Naive B cell (primary cell): ENCODE results near the gene C1QTNF9B. TPM values are rescaled to one million over a fixed set of nuclear protein-coding genes. Genes with fewer than 3 reads are reported as not detected.
"Not testable (repeated sequence)": the region's sequence is repeated elsewhere in the genome, so short reads cannot be mapped to it uniquely, and the experiment has no call there.

Source experiments
- ATAC-seq, 2 donors: fragments of 150-1000 bp; cut with Tn5 transposase; 2 replicates each; pipeline ENCODE4 v1.10.0; 2021; ENCODE audit warnings: low read depth in 2 of 2, mild to moderate bottlenecking in 2 of 2, moderate library complexity in 2 of 2
- DNase-seq: peaks from one replicate; pipeline ENCODE4 v3.0.0; 2022
- H3K27ac Mint-ChIP-seq, 6 donors: one replicate each; pipeline ENCODE4 v1.8.0; 2020 to 2022; ENCODE audit warnings: mild to moderate bottlenecking in 6 of 6, mixed read lengths in 6 of 6, moderate library complexity in 5 of 6, inconsistent platforms in 2 of 6
- H3K27me3 Mint-ChIP-seq, 3 donors: one replicate each; pipeline ENCODE4 v1.8.0; 2021 to 2022; ENCODE audit warnings: mixed read lengths in 3 of 3, mild to moderate bottlenecking in 1 of 3
- H3K36me3 Mint-ChIP-seq, 2 donors: one replicate each; pipeline ENCODE4 v1.8.0; 2020 to 2022; ENCODE audit warnings: mixed read lengths in 2 of 2, inconsistent platforms in 1 of 2, mild to moderate bottlenecking in 1 of 2
- H3K4me1 Mint-ChIP-seq, 3 donors: one replicate each; pipeline ENCODE4 v1.8.0; 2020 to 2022; ENCODE audit warnings: mixed read lengths in 3 of 3, inconsistent platforms in 1 of 3, mild to moderate bottlenecking in 1 of 3, moderate library complexity in 1 of 3
- H3K4me3 Mint-ChIP-seq, 8 donors: one replicate each; pipeline ENCODE4 v1.8.0; 2020 to 2022; ENCODE audit warnings: mild to moderate bottlenecking in 8 of 8, mixed read lengths in 8 of 8, moderate library complexity in 8 of 8, inconsistent platforms in 2 of 8
- H3K9me3 Mint-ChIP-seq, 7 donors: one replicate each; pipeline ENCODE4 v1.8.0; 2020 to 2022; ENCODE audit warnings: mixed read lengths in 7 of 7, mild to moderate bottlenecking in 5 of 7, inconsistent platforms in 2 of 7, moderate library complexity in 1 of 7
- polyA plus RNA-seq, 6 donors: library from polyadenylated mRNA; unstranded; fragments of 300-500 nt; fragmentation: Illumina TruSeq; gene quantifications; one replicate each; pipeline ENCODE4 v1.2.3, GENCODE V29; 2021; ENCODE audit warnings: low read depth in 6 of 6

C1QTNF9B gene
- 1 to 10 TPM in 1 of 6 donors, under 1 TPM in 1, not detected in 4; 0.36 to 2.1 TPM for polyA plus RNA-seq

DNA sequence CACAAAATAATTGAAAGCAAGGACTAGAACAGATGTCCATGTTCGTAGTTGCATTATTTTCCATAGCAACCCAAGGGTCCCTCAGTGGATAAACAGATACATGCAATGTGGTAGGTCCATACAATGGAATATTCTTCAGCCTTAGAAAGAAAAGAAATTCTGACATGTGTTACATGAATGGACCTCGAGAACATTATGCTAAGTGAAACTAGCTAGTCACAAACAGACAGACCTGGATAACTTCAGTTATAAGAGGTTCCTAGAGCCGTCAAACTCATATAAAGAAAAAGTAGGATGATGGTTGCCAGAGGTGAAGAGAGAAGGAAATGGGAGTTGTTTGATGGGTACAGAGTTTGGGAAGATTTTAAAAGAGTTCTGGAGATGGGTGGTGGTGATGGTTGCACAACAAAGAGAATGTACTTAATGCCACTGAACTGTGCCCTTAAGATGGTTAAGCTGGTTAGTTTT lies at the start of gene C1QTNF9B:
TSS of gene C1QTNF9B (minus strand) at position 51 of the 468 bp plus-strand sequence.
- H3K36me3 Mint-ChIP-seq, H3K27ac Mint-ChIP-seq, DNase-seq, ATAC-seq, H3K4me3 Mint-ChIP-seq, H3K9me3 Mint-ChIP-seq, H3K4me1 Mint-ChIP-seq: not testable (repeated sequence)
- H3K27me3 Mint-ChIP-seq, result peaks cover 16 to 36% (median 33%) of the 10 kb centered on the region in 3 donors

GRCh38 chr13:23946900-23947299 lies 49.6 kb upstream of the C1QTNF9B start:
- Mint-ChIP-seq H3K27ac (no peak overlapping the region), H3K4me1 (no peaks in the 10 kb centered on the region), H3K9me3 (no peaks in the 10 kb centered on the region), H3K4me3 (no peak overlapping the region), H3K27me3 (peaks cover 10 to 25% (median 25%) of the 10 kb centered on the region in 3 donors), H3K36me3 (no peaks in the 10 kb centered on the region)
- DNase-seq, result no peak
- ATAC-seq, result no peak

- H3K36me3 Mint-ChIP-seq, result no peaks in the 10 kb centered on the region
- DNase-seq (no peak), ATAC-seq (no peak)
- H3K9me3 Mint-ChIP-seq, result no peaks in the 10 kb centered on the region
- no peak overlapping the region for H3K27ac Mint-ChIP-seq
- no peaks in the 10 kb centered on the region for H3K4me1 Mint-ChIP-seq
- H3K27me3 Mint-ChIP-seq, result peaks cover 13 to 25% (median 20%) of the 10 kb centered on the region in 3 donors
- no peak overlapping the region for H3K4me3 Mint-ChIP-seq
These were observed 48.8 kb upstream of the C1QTNF9B start for GRCh38 chr13:23946067-23946466.

DNA sequence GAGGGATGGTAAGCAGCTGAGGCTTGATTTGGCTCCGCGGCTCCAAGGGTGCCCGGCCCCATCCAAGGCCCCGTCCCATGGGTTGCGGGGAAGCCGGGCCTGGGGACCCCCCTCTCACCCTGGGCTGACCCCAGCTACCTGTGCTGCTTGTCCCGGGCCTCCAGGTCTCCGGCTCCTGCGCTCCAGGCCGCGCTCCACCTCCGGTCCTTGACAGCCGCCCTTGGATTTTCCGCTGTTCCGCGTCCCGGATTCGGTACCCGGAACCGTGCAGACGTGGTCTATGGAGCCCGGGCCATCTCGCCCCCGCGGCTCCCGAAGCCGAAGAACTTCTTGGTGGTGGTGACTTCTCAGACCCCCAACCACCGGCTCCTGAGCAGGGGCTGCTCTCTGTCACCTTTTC lies 48.3 kb upstream of the C1QTNF9B start:
- DNase-seq, result no peak
- H3K4me3 Mint-ChIP-seq, result no peak overlapping the region
- no peak overlapping the region for H3K27ac Mint-ChIP-seq
- H3K36me3 Mint-ChIP-seq, result no peaks in the 10 kb centered on the region
- H3K27me3 Mint-ChIP-seq, result peaks cover 15 to 29% (median 17%) of the 10 kb centered on the region in 3 donors
- no peak for ATAC-seq
- peaks cover 0 to 2% (median 0%) of the 10 kb centered on the region in 7 donors for H3K9me3 Mint-ChIP-seq
- H3K4me1 Mint-ChIP-seq, result no peaks in the 10 kb centered on the region

GRCh38 chr13:23941211-23941610 lies 43.9 kb upstream of the C1QTNF9B start:
- H3K9me3 Mint-ChIP-seq, result peaks cover 5 to 38% (median 11%) of the 10 kb centered on the region in 7 donors
- H3K36me3 Mint-ChIP-seq, result peaks cover 0 to 16% of the 10 kb centered on the region in 2 donors
- no peak overlapping the region for H3K27ac Mint-ChIP-seq
- H3K4me3 Mint-ChIP-seq, result no peak overlapping the region
- peaks cover 25 to 46% (median 26%) of the 10 kb centered on the region in 3 donors for H3K27me3 Mint-ChIP-seq
- no peak for DNase-seq
- no peak for ATAC-seq
- H3K4me1 Mint-ChIP-seq, result no peaks in the 10 kb centered on the region

GRCh38 chr13:23939666-23940065 lies 42.4 kb upstream of the C1QTNF9B start:
- Mint-ChIP-seq H3K36me3 (peaks cover 0 to 16% of the 10 kb centered on the region in 2 donors), H3K9me3 (peaks cover 8 to 39% (median 11%) of the 10 kb centered on the region in 7 donors)

GRCh38 chr13:23934520-23934919 lies 37.2 kb upstream of the C1QTNF9B start:
- H3K27me3 Mint-ChIP-seq, result peaks cover 17 to 47% (median 34%) of the 10 kb centered on the region in 3 donors
- H3K9me3 Mint-ChIP-seq, result peaks cover 6 to 27% (median 11%) of the 10 kb centered on the region in 7 donors
- no peaks in the 10 kb centered on the region for H3K4me1 Mint-ChIP-seq
- DNase-seq, result no peak
- ATAC-seq, result no peak
- no peak overlapping the region for H3K4me3 Mint-ChIP-seq
- no peak overlapping the region for H3K27ac Mint-ChIP-seq
- H3K36me3 Mint-ChIP-seq, result peaks cover 0 to 14% of the 10 kb centered on the region in 2 donors

More at GRCh38 chr13:23939666-23940065, 42.4 kb upstream of the C1QTNF9B start:
- H3K4me3 Mint-ChIP-seq, H3K4me1 Mint-ChIP-seq, ATAC-seq, H3K27ac Mint-ChIP-seq, DNase-seq: not testable (repeated sequence)
- H3K27me3 Mint-ChIP-seq, result peaks cover 23 to 42% (median 24%) of the 10 kb centered on the region in 3 donors

DNA sequence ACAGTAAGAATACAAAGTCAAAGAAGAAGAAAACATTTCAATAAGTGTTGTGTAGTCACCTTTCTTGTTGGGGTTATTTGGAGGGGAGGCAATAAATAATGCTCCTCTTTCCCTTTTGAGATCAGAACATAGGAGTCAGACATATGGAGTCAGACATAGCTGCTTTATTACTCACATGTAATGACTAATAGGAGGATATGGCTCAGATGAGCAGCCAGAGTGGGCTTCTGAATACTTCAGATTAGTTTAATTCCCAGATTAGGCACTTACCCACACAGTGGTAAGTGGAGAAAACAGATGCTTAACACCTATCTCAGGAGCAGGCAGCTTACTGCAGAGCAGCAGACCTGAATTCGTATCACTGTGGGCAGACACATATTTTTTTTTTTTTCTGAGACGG lies 31.7 kb upstream of the C1QTNF9B start:
- ATAC-seq (no peak), DNase-seq (no peak)
- Mint-ChIP-seq H3K36me3 (no peaks in the 10 kb centered on the region), H3K27ac (no peak overlapping the region), H3K27me3 (peaks cover 16 to 23% (median 19%) of the 10 kb centered on the region in 3 donors), H3K4me3 (no peak overlapping the region), H3K9me3 (no peaks in the 10 kb centered on the region), H3K4me1 (no peaks in the 10 kb centered on the region)

DNA sequence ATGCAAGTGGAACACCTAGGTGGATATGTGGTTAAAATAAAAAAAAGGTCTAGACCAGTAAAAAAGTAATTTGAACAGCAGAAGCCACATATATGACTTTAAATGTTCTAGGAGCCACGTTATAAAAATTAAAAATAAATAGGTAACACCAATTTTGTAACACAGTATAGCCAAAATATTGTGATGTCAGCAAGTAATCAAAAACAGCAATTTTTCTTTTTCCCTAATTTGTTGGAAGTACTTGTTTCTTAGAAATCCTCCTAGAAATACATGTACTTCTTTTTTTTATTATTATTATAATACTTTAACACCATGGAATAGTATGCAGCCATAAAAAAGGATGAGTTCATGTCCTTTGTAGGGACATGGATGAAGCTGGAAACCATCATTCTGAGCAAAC lies 25.7 kb upstream of the C1QTNF9B start:
- Mint-ChIP-seq H3K27me3 (peaks cover 17 to 36% (median 23%) of the 10 kb centered on the region in 3 donors), H3K4me3 (no peak overlapping the region), H3K36me3 (peaks cover 0 to 10% of the 10 kb centered on the region in 2 donors), H3K9me3 (peaks cover 0 to 11% (median 4%) of the 10 kb centered on the region in 7 donors), H3K27ac (no peak overlapping the region), H3K4me1 (no peaks in the 10 kb centered on the region)
- no peak for ATAC-seq
- no peak for DNase-seq

GRCh38 chr13:23922005-23922932 lies 25.0 kb upstream of the C1QTNF9B start:
- DNase-seq, result no peak
- peaks cover 0 to 10% of the 10 kb centered on the region in 2 donors for H3K36me3 Mint-ChIP-seq
- H3K9me3 Mint-ChIP-seq, result peaks cover 0 to 15% (median 5%) of the 10 kb centered on the region in 7 donors
- H3K27ac Mint-ChIP-seq, result peak overlapping the region in 1 of 6 donors; percentile 8
- no peak overlapping the region for H3K4me3 Mint-ChIP-seq
- peaks cover 24 to 44% (median 30%) of the 10 kb centered on the region in 3 donors for H3K27me3 Mint-ChIP-seq
- ATAC-seq, result no peak
- no peaks in the 10 kb centered on the region for H3K4me1 Mint-ChIP-seq

GRCh38 chr13:23921451-23921888 lies 24.2 kb upstream of the C1QTNF9B start:
- H3K4me3 Mint-ChIP-seq, result no peak overlapping the region
- DNase-seq (no peak), ATAC-seq (no peak)
- H3K27ac Mint-ChIP-seq, result no peak overlapping the region
- no peaks in the 10 kb centered on the region for H3K4me1 Mint-ChIP-seq
- peaks cover 0 to 18% (median 5%) of the 10 kb centered on the region in 7 donors for H3K9me3 Mint-ChIP-seq
- H3K27me3 Mint-ChIP-seq, result peaks cover 32 to 52% (median 35%) of the 10 kb centered on the region in 3 donors
- peaks cover 0 to 10% of the 10 kb centered on the region in 2 donors for H3K36me3 Mint-ChIP-seq

GRCh38 chr13:23919006-23919405 lies 21.7 kb upstream of the C1QTNF9B start:
- no peak for DNase-seq
- peaks cover 0 to 10% of the 10 kb centered on the region in 2 donors for H3K36me3 Mint-ChIP-seq
- H3K4me3 Mint-ChIP-seq, result no peak overlapping the region
- ATAC-seq, result no peak
- no peaks in the 10 kb centered on the region for H3K4me1 Mint-ChIP-seq
- H3K27me3 Mint-ChIP-seq, result peaks cover 38 to 68% (median 40%) of the 10 kb centered on the region in 3 donors
- no peak overlapping the region for H3K27ac Mint-ChIP-seq
- peaks cover 0 to 18% (median 6%) of the 10 kb centered on the region in 7 donors for H3K9me3 Mint-ChIP-seq

GRCh38 chr13:23918208-23918607 lies 20.9 kb upstream of the C1QTNF9B start:
- Mint-ChIP-seq H3K27ac (no peak overlapping the region), H3K4me1 (no peaks in the 10 kb centered on the region), H3K27me3 (peaks cover 40 to 68% (median 41%) of the 10 kb centered on the region in 3 donors), H3K36me3 (peaks cover 0 to 10% of the 10 kb centered on the region in 2 donors), H3K9me3 (peaks cover 0 to 18% (median 6%) of the 10 kb centered on the region in 7 donors), H3K4me3 (no peak overlapping the region)
- no peak for ATAC-seq
- DNase-seq, result no peak
